Measurements from ENCODE around the gene MUC12.

GRCh38 chr7:100965723-100966541 lies 3.4 kb upstream of the MUC12 start:
- TF ChIP-seq POLR2AphosphoS5 (IDR thresholded peaks at IDR 0.05) (no peak), CTCF (IDR thresholded peaks at IDR 0.05) (peak; percentile 37 to 96), EP300 (IDR thresholded peaks at IDR 0.05) (no peak), POLR2A (IDR thresholded peaks at IDR 0.05) (no peak)
